GM18499 (cell line): ENCODE results near the gene HDLBP.

Source experiments
- ATAC-seq: cut with Tn5 transposase; IDR thresholded peaks from one replicate; pipeline ENCODE4 v1.9.1; 2021; ENCODE audit warnings: moderate number of reproducible peaks; ENCODE audit not compliant: insufficient read depth, unreplicated experiment

The HDLBP gene

DNA sequence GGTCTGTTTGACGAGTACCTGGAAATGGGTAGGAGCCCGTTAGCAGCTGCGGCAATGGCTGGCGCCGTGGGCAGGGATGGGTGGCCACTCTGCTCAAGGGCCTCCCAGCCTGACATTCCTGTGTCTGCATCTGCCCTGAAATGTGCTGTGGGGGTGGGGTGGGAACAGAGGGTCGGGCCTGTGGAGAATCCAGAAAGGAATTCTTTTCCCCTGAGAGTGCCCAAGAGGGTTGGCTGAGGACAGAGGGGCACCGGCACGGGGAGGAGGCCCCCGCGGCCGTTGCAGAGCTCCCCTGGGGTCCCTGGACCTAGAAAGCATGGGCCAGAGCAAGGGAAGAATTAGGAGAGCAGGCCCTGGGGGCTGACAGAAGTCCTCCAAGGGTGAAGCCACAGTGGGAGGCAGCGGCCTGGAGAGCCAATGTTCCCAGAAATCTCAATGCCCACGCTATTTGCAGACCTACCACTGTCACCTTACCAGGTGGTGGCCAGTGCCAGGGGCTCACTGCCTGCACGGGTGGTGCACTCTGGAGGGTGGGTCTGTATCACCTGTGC is 99.2 kb downstream of the HDLBP start:
- ATAC-seq = no peak

- no peak for ATAC-seq
Measured at GRCh38 chr2:241215421-241215820, 100.1 kb downstream of the HDLBP start.

- ATAC-seq = no peak
Measured at GRCh38 chr2:241214766-241215165, 100.7 kb downstream of the HDLBP start.

GRCh38 chr2:241214209-241214608 is 101.3 kb downstream of the HDLBP start:
- ATAC-seq = no peak

GRCh38 chr2:241213567-241213966 is 101.9 kb downstream of the HDLBP start:
- no peak for ATAC-seq

DNA sequence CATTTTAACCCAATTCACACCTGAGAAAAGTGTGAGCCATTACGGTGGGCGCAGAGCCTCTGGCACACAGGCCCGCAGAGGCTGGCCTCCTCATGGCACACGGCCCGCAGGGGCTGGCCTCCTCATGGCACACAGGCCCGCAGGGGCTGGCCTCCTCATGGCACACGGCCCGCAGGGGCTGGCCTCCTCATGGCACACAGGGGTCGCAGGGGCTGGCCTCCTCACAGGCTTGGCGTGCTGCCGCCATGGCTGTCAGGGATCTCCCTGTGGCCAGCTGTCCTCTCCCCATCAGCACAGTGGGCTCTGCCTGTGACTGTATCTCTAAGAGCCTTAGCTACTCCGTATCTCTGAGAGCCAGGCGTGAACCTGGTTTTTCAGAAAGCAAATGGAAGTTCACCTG is 102.4 kb downstream of the HDLBP start:
- no peak for ATAC-seq

GRCh38 chr2:241211276-241211675 is 104.2 kb downstream of the HDLBP start:
- no peak for ATAC-seq

DNA sequence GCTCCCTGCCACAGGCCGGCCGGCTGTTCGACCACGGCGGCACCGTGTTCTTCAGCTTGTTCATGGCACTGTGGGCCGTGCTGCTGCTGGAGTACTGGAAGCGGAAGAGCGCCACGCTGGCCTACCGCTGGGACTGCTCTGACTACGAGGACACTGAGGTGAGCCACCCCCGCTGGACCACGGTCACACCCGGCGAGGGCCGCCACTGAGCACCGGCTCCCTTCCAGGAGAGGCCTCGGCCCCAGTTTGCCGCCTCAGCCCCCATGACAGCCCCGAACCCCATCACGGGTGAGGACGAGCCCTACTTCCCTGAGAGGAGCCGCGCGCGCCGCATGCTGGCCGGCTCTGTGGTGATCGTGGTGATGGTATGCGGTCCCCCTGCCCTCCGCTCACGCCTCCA is 106.2 kb downstream of the HDLBP start:
- ATAC-seq = no peak

GRCh38 chr2:241208058-241208457 is 107.4 kb downstream of the HDLBP start:
- no peak for ATAC-seq

GRCh38 chr2:241207641-241208040 is 107.8 kb downstream of the HDLBP start:
- no peak for ATAC-seq

- no peak for ATAC-seq
Measured at GRCh38 chr2:241207151-241207550, 108.3 kb downstream of the HDLBP start.

DNA sequence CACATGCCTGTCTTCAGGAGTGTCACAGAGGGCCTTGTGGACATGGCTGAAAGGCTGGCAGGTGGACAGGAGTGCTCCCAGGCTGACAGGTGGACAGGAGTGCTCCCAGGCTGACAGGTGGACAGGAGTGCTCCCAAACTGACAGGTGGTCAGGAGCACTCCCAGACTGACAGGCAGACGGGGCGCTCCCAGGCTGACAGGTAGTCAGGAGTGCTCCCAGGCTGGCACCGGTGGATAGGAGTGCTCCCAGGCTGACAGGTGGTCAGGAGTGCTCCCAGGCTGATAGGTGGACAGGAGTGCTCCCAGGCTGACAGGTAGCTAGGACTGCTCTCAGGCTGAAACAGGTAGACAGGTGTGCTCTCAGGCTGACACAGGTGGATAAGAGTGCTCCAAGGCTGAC is 110.4 kb downstream of the HDLBP start:
- no peak for ATAC-seq

DNA sequence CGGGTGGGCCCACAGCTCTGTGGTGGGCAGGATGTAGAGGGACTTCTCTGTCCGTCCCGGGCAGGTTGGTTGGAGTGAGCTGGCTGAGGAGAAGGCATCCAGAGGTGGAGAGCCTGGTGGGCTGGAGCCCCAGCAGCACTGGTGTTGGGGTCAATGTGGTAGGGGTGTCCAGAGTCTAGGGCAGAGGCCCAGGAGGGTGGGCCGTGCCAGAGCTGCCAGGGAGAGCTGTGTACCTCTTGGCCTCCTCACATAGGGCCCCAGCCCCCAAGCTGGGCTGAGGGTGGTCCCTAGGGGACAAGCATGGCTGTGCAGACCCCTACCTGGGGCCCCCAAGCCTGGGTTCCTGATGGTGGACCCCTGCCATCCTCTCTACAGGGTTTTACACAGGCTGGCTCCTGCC is 111.0 kb downstream of the HDLBP start:
- ATAC-seq = no peak

DNA sequence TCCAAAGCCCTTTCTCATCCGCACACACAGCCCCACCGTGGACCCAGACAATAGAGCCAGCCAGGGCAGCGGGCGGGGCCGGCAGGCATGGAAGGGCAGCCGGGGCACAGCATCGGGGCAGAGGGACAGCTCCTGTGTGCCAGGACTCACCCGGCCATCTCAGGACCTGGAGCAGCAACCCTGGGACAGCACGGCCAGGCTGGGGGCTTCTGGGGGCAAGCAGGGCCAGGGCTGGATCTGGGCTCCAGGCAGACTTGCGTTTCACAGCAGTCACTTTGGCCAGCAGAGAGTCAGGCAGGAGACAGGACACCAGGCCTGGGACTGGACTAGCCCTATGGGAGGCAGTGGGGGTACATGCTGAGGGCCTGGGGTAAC is 111.5 kb downstream of the HDLBP start:
- ATAC-seq = no peak

- ATAC-seq = no peak
Measured at GRCh38 chr2:241203218-241204009, 112.1 kb downstream of the HDLBP start.

GRCh38 chr2:241202681-241203080 is 112.8 kb downstream of the HDLBP start:
- no peak for ATAC-seq

DNA sequence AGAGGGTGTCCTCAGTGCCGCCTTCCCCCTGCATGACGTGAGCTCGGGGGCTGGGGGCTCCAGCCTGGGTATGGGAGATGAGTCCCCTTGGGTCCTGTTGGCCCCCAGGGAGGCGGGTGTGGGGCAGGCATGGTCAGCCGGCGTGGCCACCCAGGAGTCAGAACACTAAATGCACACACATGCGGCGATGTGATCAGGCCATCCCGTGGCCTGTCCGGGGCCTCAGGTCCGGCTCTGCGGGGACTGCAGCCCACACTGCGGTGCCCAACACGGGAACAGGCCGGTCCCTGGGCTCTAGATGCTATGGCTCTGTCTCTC is 113.2 kb downstream of the HDLBP start:
- ATAC-seq = no peak

DNA sequence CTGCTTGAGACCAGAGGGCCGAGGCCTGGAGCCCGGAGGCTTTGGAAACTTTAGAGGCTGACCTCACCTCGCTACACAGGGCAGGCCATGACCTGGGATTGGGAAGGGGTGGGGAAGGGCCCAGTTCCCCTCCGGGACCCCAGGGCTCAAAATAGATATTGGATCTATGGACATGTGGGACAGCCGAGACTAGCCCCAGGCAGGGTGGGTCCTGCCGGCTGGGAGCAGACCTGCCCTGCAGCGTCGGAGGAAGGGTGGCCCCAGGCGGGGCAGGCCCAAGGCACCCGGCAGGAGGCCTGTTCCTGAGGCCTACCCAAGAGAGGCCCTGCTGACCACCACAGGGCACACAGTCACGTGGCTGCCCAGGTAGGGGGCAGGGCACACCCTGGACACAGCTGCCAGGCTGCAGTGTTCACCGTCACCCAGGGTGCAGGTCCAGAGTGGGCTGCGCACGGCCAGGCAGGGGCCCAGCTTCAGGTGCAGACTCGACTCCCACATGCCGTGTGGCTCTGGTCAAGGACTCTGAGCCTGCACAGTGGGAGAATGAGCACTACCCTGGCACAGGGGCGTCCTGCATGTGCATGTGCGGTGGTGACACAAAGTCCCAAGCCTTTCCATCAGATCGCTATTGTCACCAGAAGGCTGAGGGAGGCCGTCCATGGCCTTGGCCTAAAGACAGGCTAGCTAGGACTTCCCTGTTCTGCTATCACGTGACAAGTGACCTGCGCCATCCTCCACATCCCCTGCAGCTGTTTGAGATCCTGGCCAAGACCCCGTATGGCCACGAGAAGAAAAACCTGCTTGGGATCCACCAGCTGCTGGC is 113.8 kb downstream of the HDLBP start:
- no peak for ATAC-seq

DNA sequence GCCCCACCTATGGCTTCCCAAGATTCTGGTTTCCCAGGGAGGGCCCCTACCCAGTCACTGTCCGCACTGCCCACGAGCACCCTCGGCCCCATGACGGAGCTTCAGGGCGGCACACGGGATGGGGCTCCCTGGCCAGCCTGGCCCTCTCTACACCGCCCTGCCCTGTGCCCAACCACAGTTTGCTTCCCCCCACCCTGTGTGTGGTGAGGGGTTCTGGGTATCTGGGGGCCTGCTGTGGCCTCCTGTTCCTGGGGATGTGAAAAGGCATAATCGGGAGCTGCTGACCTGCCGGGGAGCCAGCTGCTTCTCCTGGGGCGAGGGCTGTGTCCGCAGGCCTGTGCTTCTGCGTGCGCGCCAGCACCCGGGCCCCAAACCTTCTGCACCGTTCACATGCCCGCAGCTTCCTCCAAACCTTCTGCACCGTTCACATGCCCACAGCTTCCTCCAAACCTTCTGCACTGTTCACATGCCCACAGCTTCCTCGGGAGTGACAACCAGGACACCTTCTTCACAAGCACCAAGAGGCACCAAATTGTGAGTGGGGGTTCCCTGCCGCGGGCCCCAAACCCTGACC is 114.6 kb downstream of the HDLBP start:
- no peak for ATAC-seq

DNA sequence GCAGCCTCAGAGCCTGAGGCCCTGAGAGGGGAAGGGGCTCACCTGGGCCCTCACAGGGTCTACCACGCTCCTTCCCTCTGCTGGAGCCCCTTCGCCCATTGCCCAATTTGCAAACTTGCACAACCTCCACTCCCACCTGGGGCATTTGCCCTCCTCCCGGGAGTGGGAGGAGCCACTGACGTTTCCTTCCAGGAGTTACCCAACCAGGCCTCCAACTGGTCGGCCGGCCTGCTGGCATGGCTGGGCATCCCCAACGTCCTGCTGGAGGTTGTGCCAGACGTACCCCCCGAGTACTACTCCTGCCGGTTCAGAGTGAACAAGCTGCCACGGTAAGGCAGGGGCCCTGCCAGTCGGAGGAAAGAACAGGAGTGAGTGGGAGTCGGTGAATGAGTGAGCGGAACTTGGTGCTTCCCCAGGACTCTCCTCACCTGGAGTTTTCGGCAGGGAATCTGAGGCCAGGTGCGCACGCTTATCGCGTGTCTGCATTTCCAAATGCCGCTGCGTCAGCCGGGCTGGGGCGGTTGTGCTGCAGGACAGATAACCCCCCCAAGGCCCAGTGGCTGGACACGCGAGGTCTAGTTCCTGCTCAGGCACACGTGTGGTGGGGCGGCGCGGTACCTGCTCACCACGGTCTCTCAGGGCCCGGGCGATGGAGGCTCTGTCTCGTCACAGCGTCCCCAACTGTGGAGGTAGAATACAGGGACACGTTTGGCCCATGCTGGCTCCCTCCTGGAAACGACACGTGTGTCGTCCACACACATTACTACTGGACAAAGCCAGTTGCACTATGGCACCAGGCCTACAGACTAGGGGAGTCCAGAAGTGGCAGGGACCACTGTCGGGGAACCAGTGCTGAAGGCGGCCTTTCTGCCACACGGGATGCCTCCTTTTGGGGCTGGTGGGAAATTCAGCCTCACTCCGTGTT is 115.3 kb downstream of the HDLBP start:
- ATAC-seq = no peak
